WI38 (cell line): ENCODE results near the gene SIT1.
"Not testable (repeated sequence)": the region's sequence is repeated elsewhere in the genome, so short reads cannot be mapped to it uniquely, and the experiment has no call there.

Source experiments
- H3K4me3 ChIP-seq: 2 replicates; pipeline ENCODE4 v1.5.1; 2011; ENCODE audit warnings: low read depth, mild to moderate bottlenecking, control low read depth, low read length
- TF ChIP-seq, protein P1 (sequence below): IDR thresholded peaks from 2 replicates; pipeline ENCODE4 v1.5.1; 2012; ENCODE audit warnings: low read depth, mild to moderate bottlenecking, control low read depth, low read length

Gene SIT1

GRCh38 chr9:35618854-35619799 lies 31.6 kb downstream of the SIT1 start:
- H3K4me3 ChIP-seq: no peak overlapping the region
- TF ChIP-seq, protein P1, sequence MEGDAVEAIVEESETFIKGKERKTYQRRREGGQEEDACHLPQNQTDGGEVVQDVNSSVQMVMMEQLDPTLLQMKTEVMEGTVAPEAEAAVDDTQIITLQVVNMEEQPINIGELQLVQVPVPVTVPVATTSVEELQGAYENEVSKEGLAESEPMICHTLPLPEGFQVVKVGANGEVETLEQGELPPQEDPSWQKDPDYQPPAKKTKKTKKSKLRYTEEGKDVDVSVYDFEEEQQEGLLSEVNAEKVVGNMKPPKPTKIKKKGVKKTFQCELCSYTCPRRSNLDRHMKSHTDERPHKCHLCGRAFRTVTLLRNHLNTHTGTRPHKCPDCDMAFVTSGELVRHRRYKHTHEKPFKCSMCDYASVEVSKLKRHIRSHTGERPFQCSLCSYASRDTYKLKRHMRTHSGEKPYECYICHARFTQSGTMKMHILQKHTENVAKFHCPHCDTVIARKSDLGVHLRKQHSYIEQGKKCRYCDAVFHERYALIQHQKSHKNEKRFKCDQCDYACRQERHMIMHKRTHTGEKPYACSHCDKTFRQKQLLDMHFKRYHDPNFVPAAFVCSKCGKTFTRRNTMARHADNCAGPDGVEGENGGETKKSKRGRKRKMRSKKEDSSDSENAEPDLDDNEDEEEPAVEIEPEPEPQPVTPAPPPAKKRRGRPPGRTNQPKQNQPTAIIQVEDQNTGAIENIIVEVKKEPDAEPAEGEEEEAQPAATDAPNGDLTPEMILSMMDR: no peak

DNA sequence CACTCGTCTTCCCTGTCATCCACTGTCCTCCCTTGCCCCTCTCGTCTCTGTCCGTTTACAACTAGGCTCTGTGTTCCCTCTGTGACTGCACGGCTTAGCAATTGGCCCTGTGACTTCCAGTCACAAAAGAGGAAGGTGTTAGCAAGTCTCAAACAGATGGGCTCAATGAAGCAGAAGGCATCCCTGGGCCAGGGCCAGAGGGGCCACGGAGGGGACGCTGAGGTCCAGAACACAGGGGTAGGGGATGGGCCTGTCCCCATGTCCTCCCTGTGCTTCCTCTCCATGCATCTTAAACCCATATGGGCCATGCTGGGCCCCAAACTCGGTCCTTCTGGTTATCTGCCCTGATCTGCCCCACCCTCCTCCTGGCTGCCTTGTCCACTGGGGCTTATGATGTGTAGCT lies 32.4 kb downstream of the SIT1 start, which contains the start of gene CD72:
CD72 (minus strand) TSS at position 89 of the 403 bp plus-strand sequence. CDS start 110 bp downstream, outside the sequence.
- peak within 1 kb of the TSS; percentile 38 for H3K4me3 ChIP-seq
- TF ChIP-seq, protein P1: no peak

- H3K4me3 ChIP-seq: no peak overlapping the region
Observed at GRCh38 chr9:35617548-35617947, 33.2 kb downstream of the SIT1 start.

DNA sequence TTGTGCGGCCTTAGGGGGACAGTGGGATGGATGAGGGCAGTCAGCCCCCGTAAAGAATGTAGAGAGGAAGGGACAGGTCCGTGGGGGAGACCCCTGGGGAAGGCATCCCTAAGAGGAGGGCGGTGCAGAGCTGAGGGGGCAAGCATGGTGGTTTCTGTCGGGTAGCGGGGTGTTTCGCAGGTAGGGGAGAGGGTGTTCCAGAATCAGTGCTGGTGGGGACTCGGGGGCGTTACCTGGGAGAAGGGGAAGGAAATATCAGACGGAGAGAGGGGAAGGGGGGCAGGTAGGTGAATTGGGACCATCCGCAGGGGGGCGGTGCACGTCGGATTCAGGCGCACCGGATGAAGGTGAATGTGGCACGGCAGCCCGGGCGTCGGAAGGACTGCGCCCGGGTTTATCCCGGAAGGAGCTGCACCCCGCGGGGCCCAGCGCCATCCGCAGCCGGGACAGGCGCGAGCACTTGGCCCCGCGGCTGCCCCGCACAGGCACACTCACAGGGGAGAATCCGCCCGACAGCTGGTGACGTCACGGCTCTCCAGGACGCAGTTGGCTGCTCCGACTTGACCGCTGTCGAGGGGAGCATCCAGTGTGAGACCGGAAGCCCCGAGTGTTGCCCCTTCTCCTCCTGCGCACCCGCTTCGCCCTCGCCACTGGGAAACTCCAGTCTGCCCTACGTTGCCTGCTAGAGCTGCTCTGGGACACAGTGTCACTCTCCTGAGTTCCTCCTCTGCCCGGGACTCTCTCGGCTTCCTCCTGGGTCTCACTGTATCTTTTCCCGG lies 33.9 kb downstream of the SIT1 start:
- H3K4me3 ChIP-seq: peak overlapping the region; percentile 38
- TF ChIP-seq, protein P1: no peak

More at GRCh38 chr9:35617548-35617947, 33.2 kb downstream of the SIT1 start:
- TF ChIP-seq, protein P1: no peak

- H3K4me3 ChIP-seq: no peak overlapping the region
- TF ChIP-seq, protein P1: no peak
Observed at GRCh38 chr9:35615981-35616680, 34.6 kb downstream of the SIT1 start.

- TF ChIP-seq, protein P1: no peak
- H3K4me3 ChIP-seq: no peak overlapping the region
Observed at GRCh38 chr9:35612843-35613242, 37.9 kb downstream of the SIT1 start.

DNA sequence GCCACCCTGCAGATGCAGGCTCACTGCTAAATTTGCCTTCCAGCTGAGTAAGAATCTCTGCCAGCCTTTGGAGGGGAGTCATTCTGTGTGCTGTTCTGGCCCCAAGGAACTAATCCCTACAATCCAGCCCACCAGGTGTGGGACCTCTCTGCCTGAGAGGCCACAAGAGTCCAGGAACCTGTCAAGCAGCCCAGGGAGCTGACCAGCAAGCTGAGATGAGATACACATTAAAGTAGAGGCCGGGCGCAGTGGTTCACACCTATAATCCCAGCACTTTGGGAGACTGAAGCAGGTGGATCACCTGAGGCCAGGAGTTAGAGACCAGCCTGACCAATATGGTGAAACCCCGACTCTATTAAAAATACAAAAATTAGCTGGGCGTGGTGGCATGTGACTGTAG lies 38.7 kb downstream of the SIT1 start:
- H3K4me3 ChIP-seq: not testable (repeated sequence)
